Caco-2 (cell line): Measurements from ENCODE around the gene TBCB. TPM values are rescaled to one million over a fixed set of nuclear protein-coding genes. Genes with fewer than 3 reads are reported as not detected.

Experiments
- BruUV-seq: library from RNA; stranded (reverse); fragments of 400-500 nt; replicated peaks from 2 replicates; lab custom pipeline; 2021; lab: Mats Ljungman, UMichigan
- CTCF ChIA-PET: fragments of 300-600 bp; sonication (Branson Sonifier 250); formaldehyde crosslinking; loops from one replicate; lab custom pipeline; 2022; ENCODE audit warnings: antibody characterized with exemption; lab: Charles Lee
- POLR2A ChIA-PET: fragments of 300-600 bp; sonication (Branson Sonifier 250); formaldehyde crosslinking; loops from one replicate; lab custom pipeline; 2022; ENCODE audit warnings: antibody characterized with exemption; lab: Charles Lee
- DNase-seq, 2 experiments: peaks; one replicate each; pipeline versions ENCODE4 v3.0.0 to v3.0.0-alpha.2; 2020 to 2022
- H3K27me3 ChIP-seq: replicated peaks from 2 replicates; pipeline ENCODE4 v1.6.0; 2011; ENCODE audit warnings: low read length; ENCODE audit not compliant: control insufficient read depth, insufficient read depth
- H3K36me3 ChIP-seq: 2 replicates; pipeline ENCODE4 v1.5.1; 2011; ENCODE audit warnings: low read length; ENCODE audit not compliant: control insufficient read depth, insufficient read depth
- H3K4me1 ChIP-seq: fragments of 250-450 bp; sonication (Bioruptor Pico); 2 replicates; pipeline ENCODE4 v1.5.1; 2020; ENCODE audit warnings: mild to moderate bottlenecking
- H3K4me3 ChIP-seq: 2 replicates; pipeline ENCODE4 v1.5.1; 2011; ENCODE audit warnings: low read depth, mild to moderate bottlenecking, control low read depth, low read length
- H3K9me3 ChIP-seq: fragments of 250-450 bp; sonication (Bioruptor Pico); 2 replicates; pipeline ENCODE4 v1.5.1; 2020; ENCODE audit warnings: mild to moderate bottlenecking, moderate library complexity
- H3K27ac Mint-ChIP-seq: one replicate; pipeline ENCODE4 v1.8.0; 2022; ENCODE audit warnings: mixed read lengths; ENCODE audit not compliant: unreplicated experiment
- H3K27me3 Mint-ChIP-seq: one replicate; pipeline ENCODE4 v1.8.0; 2022; ENCODE audit warnings: mixed read lengths; ENCODE audit not compliant: insufficient read depth, unreplicated experiment
- H3K36me3 Mint-ChIP-seq: one replicate; pipeline ENCODE4 v1.8.0; 2022; ENCODE audit warnings: mild to moderate bottlenecking, mixed read lengths; ENCODE audit not compliant: insufficient read depth, unreplicated experiment
- H3K4me1 Mint-ChIP-seq: one replicate; pipeline ENCODE4 v1.8.0; 2022; ENCODE audit warnings: low read depth, mixed read lengths; ENCODE audit not compliant: unreplicated experiment
- H3K4me3 Mint-ChIP-seq: one replicate; pipeline ENCODE4 v1.8.0; 2022; ENCODE audit warnings: mild to moderate bottlenecking, moderate library complexity, mixed read lengths; ENCODE audit not compliant: unreplicated experiment
- H3K9me3 Mint-ChIP-seq: one replicate; pipeline ENCODE4 v1.8.0; 2022; ENCODE audit warnings: mixed read lengths; ENCODE audit not compliant: unreplicated experiment
- intact Hi-C: fragments of 100-400 bp; cut with micrococcal nuclease; formaldehyde crosslinking; loops from one replicate; pipeline ENCODE4 v1.10.0; 2022; ENCODE audit not compliant: unreplicated experiment
- total RNA-seq: library from RNA; stranded (reverse); gene quantifications from 2 replicates; pipeline ENCODE4 v1.2.3, GENCODE V29; 2022
- TF ChIP-seq, protein P1 (sequence below), 2 experiments: fragments of 200-600 bp in 1 of 2; IDR thresholded peaks; 1 replicate in 1 of 2; 2 replicates in 1 of 2; pipeline versions ENCODE4 v1.5.1 to v1.8.0; 2011 to 2022; ENCODE audit warnings: antibody characterized with exemption in 1 of 2, control low read depth in 1 of 2, inconsistent platforms in 1 of 2, low read depth in 1 of 2, low read length in 1 of 2, mild to moderate bottlenecking in 1 of 2, moderate library complexity in 1 of 2; ENCODE audit not compliant: insufficient read depth in 1 of 2, severe bottlenecking in 1 of 2, unreplicated experiment in 1 of 2

TBCB gene
- total RNA-seq, 1 experiment from 2014 or later: 191 TPM

DNA sequence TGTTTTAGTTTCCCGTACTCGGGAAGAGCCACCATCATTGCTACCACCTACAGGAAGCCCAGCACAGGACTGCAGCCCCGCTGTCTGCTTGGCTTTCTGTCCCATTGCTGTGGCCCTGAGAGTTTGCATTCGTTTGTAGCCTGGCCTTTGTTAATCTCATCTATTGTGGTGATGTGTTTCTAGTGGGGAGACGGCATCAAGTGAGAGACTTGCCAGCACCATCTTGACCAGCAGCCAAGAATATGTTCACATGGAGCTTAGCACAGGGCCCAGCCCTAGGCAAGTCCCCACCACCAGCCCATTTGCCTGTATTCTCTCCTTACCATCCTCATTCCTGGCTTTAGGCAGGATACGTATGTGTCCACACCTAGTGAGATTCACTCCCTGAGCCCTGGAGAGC is 21.6 kb upstream of the TBCB start:
- H3K4me1 Mint-ChIP-seq: no peaks in the 10 kb centered on the region
- no TSS peak for BruUV-seq
- peaks cover 55% of the 10 kb centered on the region for H3K36me3 Mint-ChIP-seq
- intact Hi-C loops: no loop called here
- H3K27ac Mint-ChIP-seq: no peak overlapping the region
- no peaks in the 10 kb centered on the region for H3K9me3 Mint-ChIP-seq
- no peak overlapping the region for H3K4me3 Mint-ChIP-seq
- POLR2A ChIA-PET: no interaction called here
- H3K36me3 ChIP-seq: no peaks in the 10 kb centered on the region; the same call in 1 of the 2 replicates
- no peak overlapping the region for H3K4me3 ChIP-seq
- TF ChIP-seq, protein P1, sequence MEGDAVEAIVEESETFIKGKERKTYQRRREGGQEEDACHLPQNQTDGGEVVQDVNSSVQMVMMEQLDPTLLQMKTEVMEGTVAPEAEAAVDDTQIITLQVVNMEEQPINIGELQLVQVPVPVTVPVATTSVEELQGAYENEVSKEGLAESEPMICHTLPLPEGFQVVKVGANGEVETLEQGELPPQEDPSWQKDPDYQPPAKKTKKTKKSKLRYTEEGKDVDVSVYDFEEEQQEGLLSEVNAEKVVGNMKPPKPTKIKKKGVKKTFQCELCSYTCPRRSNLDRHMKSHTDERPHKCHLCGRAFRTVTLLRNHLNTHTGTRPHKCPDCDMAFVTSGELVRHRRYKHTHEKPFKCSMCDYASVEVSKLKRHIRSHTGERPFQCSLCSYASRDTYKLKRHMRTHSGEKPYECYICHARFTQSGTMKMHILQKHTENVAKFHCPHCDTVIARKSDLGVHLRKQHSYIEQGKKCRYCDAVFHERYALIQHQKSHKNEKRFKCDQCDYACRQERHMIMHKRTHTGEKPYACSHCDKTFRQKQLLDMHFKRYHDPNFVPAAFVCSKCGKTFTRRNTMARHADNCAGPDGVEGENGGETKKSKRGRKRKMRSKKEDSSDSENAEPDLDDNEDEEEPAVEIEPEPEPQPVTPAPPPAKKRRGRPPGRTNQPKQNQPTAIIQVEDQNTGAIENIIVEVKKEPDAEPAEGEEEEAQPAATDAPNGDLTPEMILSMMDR (IDR thresholded peaks at IDR 0.05; ENCODE audit: insufficient read depth in 1 of 2, low read depth in 1 of 2, low read length in 1 of 2, severe bottlenecking in 1 of 2, unreplicated experiment in 1 of 2): no peak
- CTCF ChIA-PET: no interaction called here
- no peak for DNase-seq
- H3K4me1 ChIP-seq: no peaks in the 10 kb centered on the region
- H3K27me3 Mint-ChIP-seq: no peaks in the 10 kb centered on the region
- no peaks in the 10 kb centered on the region for H3K9me3 ChIP-seq
- no peaks in the 10 kb centered on the region for H3K27me3 ChIP-seq

DNA sequence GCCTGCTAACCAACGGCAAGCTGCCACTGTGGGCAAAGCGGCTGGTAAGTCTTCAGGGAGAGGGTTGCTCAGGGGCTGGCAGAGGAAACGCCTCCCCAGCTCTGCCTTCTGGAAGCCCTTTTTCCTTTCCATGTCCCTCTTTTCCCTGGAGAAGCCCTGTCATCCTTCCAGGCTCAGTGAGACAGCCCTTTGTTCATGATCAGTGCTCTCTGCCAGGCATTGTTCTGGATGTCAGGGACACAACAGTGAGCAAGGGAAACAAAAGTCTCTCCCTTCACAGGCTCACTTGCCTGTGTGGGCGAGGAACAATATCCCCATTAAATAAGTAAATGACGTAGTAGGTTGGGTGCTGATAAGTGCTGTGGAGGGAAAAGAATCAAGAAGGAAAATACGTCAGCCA is 18.2 kb upstream of the TBCB start:
- no peak overlapping the region for H3K4me3 ChIP-seq
- no peaks in the 10 kb centered on the region for H3K9me3 Mint-ChIP-seq
- no peak overlapping the region for H3K4me3 Mint-ChIP-seq
- H3K4me1 Mint-ChIP-seq: no peaks in the 10 kb centered on the region
- no peaks in the 10 kb centered on the region for H3K36me3 ChIP-seq
- no peaks in the 10 kb centered on the region for H3K27me3 ChIP-seq
- H3K9me3 ChIP-seq: no peaks in the 10 kb centered on the region
- DNase-seq: no peak
- intact Hi-C loops: no loop called here
- peaks cover 55% of the 10 kb centered on the region for H3K36me3 Mint-ChIP-seq
- H3K27ac Mint-ChIP-seq: no peak overlapping the region
- no peaks in the 10 kb centered on the region for H3K4me1 ChIP-seq
- TF ChIP-seq, protein P1 (IDR thresholded peaks at IDR 0.05; ENCODE audit: insufficient read depth in 1 of 2, low read depth in 1 of 2, low read length in 1 of 2, severe bottlenecking in 1 of 2, unreplicated experiment in 1 of 2): no peak
- ChIA-PET CTCF (no interaction called here), POLR2A (no interaction called here)
- no peaks in the 10 kb centered on the region for H3K27me3 Mint-ChIP-seq
- no TSS peak for BruUV-seq

DNA sequence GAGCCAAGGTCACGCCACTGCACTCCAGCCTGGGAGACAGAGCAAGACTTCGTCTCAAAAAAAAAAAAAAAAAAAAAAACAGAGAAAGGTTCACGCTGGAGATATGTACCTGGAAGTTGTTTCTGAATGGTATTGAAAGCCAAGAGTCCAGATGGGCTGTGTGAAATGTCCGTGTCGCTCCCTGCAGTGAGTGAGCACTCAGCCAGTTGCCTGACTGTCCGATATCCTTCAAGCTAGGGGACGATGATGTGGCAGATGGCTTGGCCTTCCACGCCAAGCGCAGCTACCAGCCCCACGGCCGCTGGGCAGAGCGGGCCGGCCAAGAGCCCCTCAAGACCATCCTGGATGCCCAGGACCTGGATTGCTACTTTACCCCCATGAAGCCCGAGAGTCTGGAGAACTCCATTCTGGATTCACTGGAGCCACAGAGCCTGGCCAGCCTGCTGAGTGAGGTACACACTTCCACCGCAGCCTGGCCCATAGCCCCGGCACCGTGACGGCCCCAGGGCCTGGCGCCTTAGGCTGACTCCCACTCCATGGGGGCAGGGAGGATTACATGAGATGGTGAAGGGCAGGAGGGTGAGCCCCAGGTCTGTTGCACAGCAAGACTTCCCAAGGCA is 16.0 kb upstream of the TBCB start:
- Histone ChIP-seq H3K27me3 (no peaks in the 10 kb centered on the region), H3K4me3 (no peak overlapping the region), H3K4me1 (no peaks in the 10 kb centered on the region), H3K36me3 (no peaks in the 10 kb centered on the region; the same call in 1 of the 2 replicates), H3K9me3 (no peaks in the 10 kb centered on the region)
- H3K4me1 Mint-ChIP-seq: no peaks in the 10 kb centered on the region
- BruUV-seq: no TSS peak
- TF ChIP-seq, protein P1 (IDR thresholded peaks at IDR 0.05; ENCODE audit: insufficient read depth in 1 of 2, low read depth in 1 of 2, low read length in 1 of 2, severe bottlenecking in 1 of 2, unreplicated experiment in 1 of 2): no peak
- intact Hi-C loops: no loop called here
- no peak overlapping the region for H3K4me3 Mint-ChIP-seq
- H3K36me3 Mint-ChIP-seq: peaks cover 51% of the 10 kb centered on the region
- no peaks in the 10 kb centered on the region for H3K9me3 Mint-ChIP-seq
- no peak for DNase-seq
- H3K27ac Mint-ChIP-seq: no peak overlapping the region
- POLR2A ChIA-PET: no interaction called here
- H3K27me3 Mint-ChIP-seq: no peaks in the 10 kb centered on the region
- CTCF ChIA-PET: no interaction called here
